ENCODE data around the gene PPP1R1A. TPM values are rescaled to one million over a fixed set of nuclear protein-coding genes. Genes with fewer than 3 reads are reported as not detected.

Gene PPP1R1A
- polyA plus RNA-seq, 2 donors: 0.99 to 1.1 TPM

GRCh38 chr12:54581412-54581811, 7.0 kb downstream of the PPP1R1A start:
- whole genome bisulfite sequencing, 2 donors: 88% methylated on average over 6 of the region's 6 CpGs
- Histone ChIP-seq H3K4me1 (ENCODE audit: control insufficient read depth in 2 of 2, insufficient read depth in 2 of 2, low read length in 1 of 2) (no peaks in the 10 kb centered on the region), H3K9me3 (ENCODE audit: control insufficient read depth in 2 of 2, insufficient read depth in 1 of 2, low read depth in 1 of 2, low read length in 1 of 2) (no peaks in the 10 kb centered on the region)

GRCh38 chr12:54579696-54580333, 8.6 kb downstream of the PPP1R1A start:
- 10 to 11% methylated on average over 11 of the region's 11 CpGs for WGBS, 2 donors
- Histone ChIP-seq H3K27me3 (ENCODE audit: control insufficient read depth in 1 of 2, insufficient read depth in 2 of 2, low read length in 2 of 2) (no peaks in the 10 kb centered on the region), H3K4me1 (ENCODE audit: control insufficient read depth in 2 of 2, insufficient read depth in 2 of 2, low read length in 1 of 2) (no peaks in the 10 kb centered on the region), H3K4me3 (ENCODE audit: low read depth in 1 of 2, low read length in 2 of 2) (no peak overlapping the region), H3K27ac (ENCODE audit: low read depth in 2 of 2, low read length in 1 of 2) (no peak overlapping the region), H3K36me3 (ENCODE audit: control insufficient read depth in 2 of 2, insufficient read depth in 2 of 2, low read length in 1 of 2) (peaks cover 2 to 4% of the 10 kb centered on the region in 2 donors), H3K9me3 (ENCODE audit: control insufficient read depth in 2 of 2, insufficient read depth in 1 of 2, low read depth in 1 of 2, low read length in 1 of 2) (no peaks in the 10 kb centered on the region)

More at GRCh38 chr12:54581412-54581811, 7.0 kb downstream of the PPP1R1A start:
- Histone ChIP-seq H3K4me3 (ENCODE audit: low read depth in 1 of 2, low read length in 2 of 2) (no peak overlapping the region), H3K27ac (ENCODE audit: low read depth in 2 of 2, low read length in 1 of 2) (no peak overlapping the region), H3K36me3 (ENCODE audit: control insufficient read depth in 2 of 2, insufficient read depth in 2 of 2, low read length in 1 of 2) (peaks cover 0 to 4% of the 10 kb centered on the region in 2 donors), H3K27me3 (ENCODE audit: control insufficient read depth in 1 of 2, insufficient read depth in 2 of 2, low read length in 2 of 2) (no peaks in the 10 kb centered on the region)

GRCh38 chr12:54579258-54579657, 9.2 kb downstream of the PPP1R1A start:
- 57 to 63% methylated on average over 4 of the region's 4 CpGs for WGBS, 2 donors
- H3K27me3 ChIP-seq (ENCODE audit: control insufficient read depth in 1 of 2, insufficient read depth in 2 of 2, low read length in 2 of 2): no peaks in the 10 kb centered on the region
- H3K27ac ChIP-seq (ENCODE audit: low read depth in 2 of 2, low read length in 1 of 2): no peak overlapping the region
- H3K36me3 ChIP-seq (ENCODE audit: control insufficient read depth in 2 of 2, insufficient read depth in 2 of 2, low read length in 1 of 2): peaks cover 2 to 4% of the 10 kb centered on the region in 2 donors
- H3K4me3 ChIP-seq (ENCODE audit: low read depth in 1 of 2, low read length in 2 of 2): no peak overlapping the region
- no peaks in the 10 kb centered on the region for H3K4me1 ChIP-seq (ENCODE audit: control insufficient read depth in 2 of 2, insufficient read depth in 2 of 2, low read length in 1 of 2)
- no peaks in the 10 kb centered on the region for H3K9me3 ChIP-seq (ENCODE audit: control insufficient read depth in 2 of 2, insufficient read depth in 1 of 2, low read depth in 1 of 2, low read length in 1 of 2)

GRCh38 chr12:54578778-54579177, 9.7 kb downstream of the PPP1R1A start:
- peaks cover 2 to 4% of the 10 kb centered on the region in 2 donors for H3K36me3 ChIP-seq (ENCODE audit: control insufficient read depth in 2 of 2, insufficient read depth in 2 of 2, low read length in 1 of 2)
- H3K27ac ChIP-seq (ENCODE audit: low read depth in 2 of 2, low read length in 1 of 2): no peak overlapping the region
- H3K9me3 ChIP-seq (ENCODE audit: control insufficient read depth in 2 of 2, insufficient read depth in 1 of 2, low read depth in 1 of 2, low read length in 1 of 2): no peaks in the 10 kb centered on the region
- H3K4me3 ChIP-seq (ENCODE audit: low read depth in 1 of 2, low read length in 2 of 2): no peak overlapping the region
- H3K4me1 ChIP-seq (ENCODE audit: control insufficient read depth in 2 of 2, insufficient read depth in 2 of 2, low read length in 1 of 2): no peaks in the 10 kb centered on the region
- H3K27me3 ChIP-seq (ENCODE audit: control insufficient read depth in 1 of 2, insufficient read depth in 2 of 2, low read length in 2 of 2): no peaks in the 10 kb centered on the region
- WGBS, 2 donors: 85 to 87% methylated on average over 7 of the region's 7 CpGs

GRCh38 chr12:54572881-54573280, 15.6 kb downstream of the PPP1R1A start:
- Histone ChIP-seq H3K36me3 (ENCODE audit: control insufficient read depth in 2 of 2, insufficient read depth in 2 of 2, low read length in 1 of 2) (peaks cover 2 to 4% of the 10 kb centered on the region in 2 donors), H3K27ac (ENCODE audit: low read depth in 2 of 2, low read length in 1 of 2) (no peak overlapping the region), H3K4me1 (ENCODE audit: control insufficient read depth in 2 of 2, insufficient read depth in 2 of 2, low read length in 1 of 2) (no peaks in the 10 kb centered on the region), H3K9me3 (ENCODE audit: control insufficient read depth in 2 of 2, insufficient read depth in 1 of 2, low read depth in 1 of 2, low read length in 1 of 2) (no peaks in the 10 kb centered on the region), H3K4me3 (ENCODE audit: low read depth in 1 of 2, low read length in 2 of 2) (no peak overlapping the region), H3K27me3 (ENCODE audit: control insufficient read depth in 1 of 2, insufficient read depth in 2 of 2, low read length in 2 of 2) (no peaks in the 10 kb centered on the region)
- WGBS, 2 donors: 56 to 74% methylated on average over 5 of the region's 5 CpGs

- Histone ChIP-seq H3K9me3 (ENCODE audit: control insufficient read depth in 2 of 2, insufficient read depth in 1 of 2, low read depth in 1 of 2, low read length in 1 of 2) (no peaks in the 10 kb centered on the region), H3K27ac (ENCODE audit: low read depth in 2 of 2, low read length in 1 of 2) (no peak overlapping the region), H3K36me3 (ENCODE audit: control insufficient read depth in 2 of 2, insufficient read depth in 2 of 2, low read length in 1 of 2) (peaks cover 0 to 2% of the 10 kb centered on the region in 2 donors), H3K4me3 (ENCODE audit: low read depth in 1 of 2, low read length in 2 of 2) (no peak overlapping the region), H3K4me1 (ENCODE audit: control insufficient read depth in 2 of 2, insufficient read depth in 2 of 2, low read length in 1 of 2) (no peaks in the 10 kb centered on the region), H3K27me3 (ENCODE audit: control insufficient read depth in 1 of 2, insufficient read depth in 2 of 2, low read length in 2 of 2) (no peaks in the 10 kb centered on the region)
- WGBS, 2 donors: 68% methylated on average over 10 of the region's 10 CpGs
These were observed 17.0 kb downstream of the PPP1R1A start for GRCh38 chr12:54571193-54572188.

GRCh38 chr12:54569995-54570528, 18.4 kb downstream of the PPP1R1A start:
- no peak overlapping the region for H3K4me3 ChIP-seq (ENCODE audit: low read depth in 1 of 2, low read length in 2 of 2)
- no peaks in the 10 kb centered on the region for H3K27me3 ChIP-seq (ENCODE audit: control insufficient read depth in 1 of 2, insufficient read depth in 2 of 2, low read length in 2 of 2)
- H3K4me1 ChIP-seq (ENCODE audit: control insufficient read depth in 2 of 2, insufficient read depth in 2 of 2, low read length in 1 of 2): no peaks in the 10 kb centered on the region
- no peaks in the 10 kb centered on the region for H3K9me3 ChIP-seq (ENCODE audit: control insufficient read depth in 2 of 2, insufficient read depth in 1 of 2, low read depth in 1 of 2, low read length in 1 of 2)
- WGBS, 2 donors: 92 to 95% methylated on average over 4 of the region's 4 CpGs
- no peaks in the 10 kb centered on the region for H3K36me3 ChIP-seq (ENCODE audit: control insufficient read depth in 2 of 2, insufficient read depth in 2 of 2, low read length in 1 of 2)
- H3K27ac ChIP-seq (ENCODE audit: low read depth in 2 of 2, low read length in 1 of 2): no peak overlapping the region

GRCh38 chr12:54569072-54569471, 19.4 kb downstream of the PPP1R1A start:
- H3K4me3 ChIP-seq (ENCODE audit: low read depth in 1 of 2, low read length in 2 of 2): no peak overlapping the region
- H3K27me3 ChIP-seq (ENCODE audit: control insufficient read depth in 1 of 2, insufficient read depth in 2 of 2, low read length in 2 of 2): no peaks in the 10 kb centered on the region
- no peaks in the 10 kb centered on the region for H3K9me3 ChIP-seq (ENCODE audit: control insufficient read depth in 2 of 2, insufficient read depth in 1 of 2, low read depth in 1 of 2, low read length in 1 of 2)
- no peak overlapping the region for H3K27ac ChIP-seq (ENCODE audit: low read depth in 2 of 2, low read length in 1 of 2)
- no peaks in the 10 kb centered on the region for H3K4me1 ChIP-seq (ENCODE audit: control insufficient read depth in 2 of 2, insufficient read depth in 2 of 2, low read length in 1 of 2)
- H3K36me3 ChIP-seq (ENCODE audit: control insufficient read depth in 2 of 2, insufficient read depth in 2 of 2, low read length in 1 of 2): no peaks in the 10 kb centered on the region
- WGBS, 2 donors: 90 to 94% methylated on average over 14 of the region's 14 CpGs

GRCh38 chr12:54566792-54567191, 21.7 kb downstream of the PPP1R1A start:
- H3K27me3 ChIP-seq (ENCODE audit: control insufficient read depth in 1 of 2, insufficient read depth in 2 of 2, low read length in 2 of 2): no peaks in the 10 kb centered on the region
- H3K9me3 ChIP-seq (ENCODE audit: control insufficient read depth in 2 of 2, insufficient read depth in 1 of 2, low read depth in 1 of 2, low read length in 1 of 2): no peaks in the 10 kb centered on the region
- H3K4me3 ChIP-seq (ENCODE audit: low read depth in 1 of 2, low read length in 2 of 2): no peak overlapping the region
- H3K36me3 ChIP-seq (ENCODE audit: control insufficient read depth in 2 of 2, insufficient read depth in 2 of 2, low read length in 1 of 2): no peaks in the 10 kb centered on the region
- no peaks in the 10 kb centered on the region for H3K4me1 ChIP-seq (ENCODE audit: control insufficient read depth in 2 of 2, insufficient read depth in 2 of 2, low read length in 1 of 2)
- H3K27ac ChIP-seq (ENCODE audit: low read depth in 2 of 2, low read length in 1 of 2): no peak overlapping the region
- WGBS, 2 donors: 76 to 83% methylated on average over 5 of the region's 5 CpGs
